Neuronal stem cell (in vitro differentiated cells): ENCODE data around the gene MALRD1.

Experiments used
- DNase-seq: peaks from one replicate; pipeline ENCODE4 v3.0.0-alpha.2; 2013; ENCODE audit warnings: low spot score
- H2AFZ ChIP-seq: one replicate; pipeline ENCODE4 v1.6.1; 2013; ENCODE audit warnings: mild to moderate bottlenecking, low read length, inconsistent platforms
- H2AK5ac ChIP-seq: 2 replicates; pipeline ENCODE4 v1.6.1; 2013; ENCODE audit warnings: low read depth, mild to moderate bottlenecking, inconsistent platforms, low read length, moderate library complexity, mixed read lengths
- H2BK120ac ChIP-seq: 2 replicates; pipeline ENCODE4 v1.6.1; 2013; ENCODE audit warnings: low read depth, mild to moderate bottlenecking, inconsistent platforms, low read length, moderate library complexity, mixed read lengths
- H2BK12ac ChIP-seq: one replicate; pipeline ENCODE4 v1.6.1; 2013; ENCODE audit warnings: low read length, inconsistent platforms
- H2BK15ac ChIP-seq: 2 replicates; pipeline ENCODE4 v1.6.1; 2013; ENCODE audit warnings: mild to moderate bottlenecking, low read length, inconsistent platforms, mixed read lengths
- H2BK5ac ChIP-seq: one replicate; pipeline ENCODE4 v1.6.1; 2013; ENCODE audit warnings: inconsistent platforms, mild to moderate bottlenecking, low read length, moderate library complexity
- H3K14ac ChIP-seq: one replicate; pipeline ENCODE4 v1.6.1; 2013; ENCODE audit warnings: low read length, inconsistent platforms
- H3K18ac ChIP-seq: 2 replicates; pipeline ENCODE4 v1.6.1; 2013; ENCODE audit warnings: low read length, inconsistent platforms
- H3K23ac ChIP-seq: 2 replicates; pipeline ENCODE4 v1.6.1; 2013; ENCODE audit warnings: low read depth, mild to moderate bottlenecking, mixed read lengths, low read length, inconsistent platforms; ENCODE audit not compliant: poor library complexity
- H3K27ac ChIP-seq: replicated peaks from 3 replicates; pipeline ENCODE4 v1.5.1; 2013; ENCODE audit warnings: low read length, inconsistent platforms
- H3K27me3 ChIP-seq, 3 experiments: 2 replicates each; pipeline ENCODE4 v1.6.1; 2013; ENCODE audit warnings: low read length in 3 of 3, mild to moderate bottlenecking in 2 of 3, inconsistent platforms in 1 of 3, low read depth in 1 of 3, mixed read lengths in 1 of 3, moderate library complexity in 1 of 3; ENCODE audit not compliant: control insufficient read depth in 3 of 3, insufficient read depth in 3 of 3
- H3K36me3 ChIP-seq, 2 donors: replicated peaks in 1 of 2; 2 replicates each; pipeline ENCODE4 v1.6.1; 2013; ENCODE audit warnings: low read length in 2 of 2; ENCODE audit not compliant: control insufficient read depth in 2 of 2, insufficient read depth in 2 of 2
- H3K4ac ChIP-seq: 2 replicates; pipeline ENCODE4 v1.6.1; 2013; ENCODE audit warnings: inconsistent platforms, mild to moderate bottlenecking, low read length, moderate library complexity
- H3K4me1 ChIP-seq, 2 donors: 1 replicate in 1 of 2; 2 replicates in 1 of 2; pipeline ENCODE4 v1.6.1; 2013; ENCODE audit warnings: low read length in 2 of 2, low read depth in 1 of 2; ENCODE audit not compliant: control insufficient read depth in 2 of 2, insufficient read depth in 1 of 2
- H3K4me2 ChIP-seq: one replicate; pipeline ENCODE4 v1.6.1; 2013; ENCODE audit warnings: mild to moderate bottlenecking, low read length, inconsistent platforms; ENCODE audit not compliant: insufficient read depth, poor library complexity, severe bottlenecking
- H3K4me3 ChIP-seq, 2 donors: 2 replicates each; pipeline ENCODE4 v1.5.1; 2013; ENCODE audit warnings: low read length in 2 of 2, mild to moderate bottlenecking in 2 of 2, inconsistent platforms in 1 of 2, moderate library complexity in 1 of 2
- H3K79me1 ChIP-seq: one replicate; pipeline ENCODE4 v1.6.1; 2013; ENCODE audit warnings: low read depth, mild to moderate bottlenecking, inconsistent platforms, low read length, moderate library complexity
- H3K9ac ChIP-seq: one replicate; pipeline ENCODE4 v1.6.1; 2013; ENCODE audit warnings: mild to moderate bottlenecking, low read depth, low read length, inconsistent platforms; ENCODE audit not compliant: poor library complexity
- H3K9me3 ChIP-seq, 2 donors: replicated peaks in 1 of 2; 2 replicates each; pipeline versions ENCODE3 to v1.6.1; 2013; ENCODE audit warnings: low read length in 2 of 2, mild to moderate bottlenecking in 2 of 2, inconsistent platforms in 1 of 2, low read depth in 1 of 2, mixed read lengths in 1 of 2, moderate library complexity in 1 of 2; ENCODE audit not compliant: control insufficient read depth in 2 of 2, insufficient read depth in 1 of 2
- H4K8ac ChIP-seq: one replicate; pipeline ENCODE4 v1.6.1; 2013; ENCODE audit warnings: low read depth, mild to moderate bottlenecking, inconsistent platforms, low read length, moderate library complexity
- H4K91ac ChIP-seq: one replicate; pipeline ENCODE4 v1.6.1; 2013; ENCODE audit warnings: low read length, low read depth, mild to moderate bottlenecking, inconsistent platforms; ENCODE audit not compliant: poor library complexity
- WGBS, 2 donors: extraction: QIAGEN DNeasy Blood & Tissue Kit; methylation state at CpG; one replicate each; pipeline ENCODE4 v1.1.7; 2013; ENCODE audit warnings: missing lambda C conversion rate in 2 of 2, mixed read lengths in 1 of 2; ENCODE audit not compliant: insufficient read length in 2 of 2, insufficient replicate concordance in 1 of 2; ENCODE audit errors: extremely low coverage in 2 of 2; 5-methylcytosine and 5-hydroxymethylcytosine counted together

The MALRD1 gene

GRCh38 chr10:19570120-19570519 lies 521.5 kb downstream of the MALRD1 start:
- no peak overlapping the region for H3K4me3 ChIP-seq

GRCh38 chr10:19570991-19571390 lies 522.4 kb downstream of the MALRD1 start:
- no peak overlapping the region for H2BK12ac ChIP-seq
- no CpG with 5 or more reads among the region's 1 CpG for WGBS, 2 donors
- no peak overlapping the region for H3K4me2 ChIP-seq
- no peaks in the 10 kb centered on the region for H3K4me1 ChIP-seq
- no peak overlapping the region for H4K8ac ChIP-seq
- no peak overlapping the region for H2BK120ac ChIP-seq
- no peaks in the 10 kb centered on the region for H3K79me1 ChIP-seq
- H3K27ac ChIP-seq, result no peak overlapping the region
- H3K23ac ChIP-seq, result no peak overlapping the region
- H2BK5ac ChIP-seq, result no peak overlapping the region
- no peaks in the 10 kb centered on the region for H3K9me3 ChIP-seq
- H2AFZ ChIP-seq, result no peak overlapping the region
- no peak overlapping the region for H3K4ac ChIP-seq
- no peak overlapping the region for H3K4me3 ChIP-seq
- H2AK5ac ChIP-seq, result no peak overlapping the region
- H3K9ac ChIP-seq, result no peak overlapping the region
- no peak overlapping the region for H3K18ac ChIP-seq
- no peak for DNase-seq
- no peaks in the 10 kb centered on the region for H3K36me3 ChIP-seq
- H3K27me3 ChIP-seq, result no peaks in the 10 kb centered on the region
- H4K91ac ChIP-seq, result no peak overlapping the region
- H3K14ac ChIP-seq, result no peak overlapping the region
- no peak overlapping the region for H2BK15ac ChIP-seq

More at GRCh38 chr10:19570120-19570519, 521.5 kb downstream of the MALRD1 start:
- H3K4me2 ChIP-seq, result no peak overlapping the region
- no peaks in the 10 kb centered on the region for H3K9me3 ChIP-seq
- H3K27ac ChIP-seq, result no peak overlapping the region
- H3K14ac ChIP-seq, result no peak overlapping the region
- no peaks in the 10 kb centered on the region for H3K36me3 ChIP-seq
- no peak overlapping the region for H3K23ac ChIP-seq
- no peak overlapping the region for H2BK15ac ChIP-seq
- no peaks in the 10 kb centered on the region for H3K27me3 ChIP-seq
- no peak overlapping the region for H2BK120ac ChIP-seq
- no peak overlapping the region for H2AK5ac ChIP-seq
- no CpG with 5 or more reads among the region's 3 CpGs for WGBS, 2 donors
- no peak overlapping the region for H2BK5ac ChIP-seq
- no peak overlapping the region for H2AFZ ChIP-seq
- no peak overlapping the region for H3K9ac ChIP-seq
- no peak for DNase-seq
- H3K4ac ChIP-seq, result no peak overlapping the region
- no peaks in the 10 kb centered on the region for H3K79me1 ChIP-seq
- H4K91ac ChIP-seq, result no peak overlapping the region
- no peaks in the 10 kb centered on the region for H3K4me1 ChIP-seq
- H3K18ac ChIP-seq, result no peak overlapping the region
- no peak overlapping the region for H4K8ac ChIP-seq
- H2BK12ac ChIP-seq, result no peak overlapping the region

- Histone ChIP-seq H2BK15ac (no peak overlapping the region), H2BK5ac (no peak overlapping the region), H2AFZ (no peak overlapping the region), H3K27ac (no peak overlapping the region), H4K8ac (no peak overlapping the region), H3K9me3 (no peaks in the 10 kb centered on the region), H3K4me1 (no peaks in the 10 kb centered on the region), H3K4ac (no peak overlapping the region), H3K27me3 (no peaks in the 10 kb centered on the region), H3K4me3 (no peak overlapping the region), H3K4me2 (no peak overlapping the region), H2BK12ac (no peak overlapping the region), H2BK120ac (no peak overlapping the region), H2AK5ac (no peak overlapping the region), H3K14ac (no peak overlapping the region), H3K18ac (no peak overlapping the region), H3K9ac (no peak overlapping the region), H3K23ac (no peak overlapping the region), H3K79me1 (no peaks in the 10 kb centered on the region), H4K91ac (no peak overlapping the region), H3K36me3 (no peaks in the 10 kb centered on the region)
- no peak for DNase-seq
- no CpG with 5 or more reads among the region's 4 CpGs for WGBS, 2 donors
Measured at GRCh38 chr10:19572056-19572455, 523.5 kb downstream of the MALRD1 start.

- Histone ChIP-seq H2BK15ac (no peak overlapping the region), H3K4ac (no peak overlapping the region), H3K27me3 (no peaks in the 10 kb centered on the region), H2BK12ac (no peak overlapping the region), H4K8ac (no peak overlapping the region), H3K14ac (no peak overlapping the region), H3K9me3 (no peaks in the 10 kb centered on the region), H2AK5ac (no peak overlapping the region), H2BK120ac (no peak overlapping the region), H2AFZ (no peak overlapping the region), H3K18ac (no peak overlapping the region), H3K4me1 (no peaks in the 10 kb centered on the region), H3K23ac (no peak overlapping the region), H3K27ac (no peak overlapping the region), H2BK5ac (no peak overlapping the region), H4K91ac (no peak overlapping the region), H3K9ac (no peak overlapping the region), H3K36me3 (no peaks in the 10 kb centered on the region), H3K4me2 (no peak overlapping the region), H3K4me3 (no peak overlapping the region), H3K79me1 (no peaks in the 10 kb centered on the region)
- no CpG with 5 or more reads among the region's 3 CpGs for WGBS, 2 donors
- no peak for DNase-seq
Measured at GRCh38 chr10:19576576-19576975, 528.0 kb downstream of the MALRD1 start.
